Naive thymus-derived CD4-positive, alpha-beta T cell (primary cell): Measurements from ENCODE around the gene ANKRD39. TPM values are rescaled to one million over a fixed set of nuclear protein-coding genes. Genes with fewer than 3 reads are reported as not detected.

ENCODE experiments used
- ATAC-seq: fragments of 150-1000 bp; cut with Tn5 transposase; 2 replicates; pipeline ENCODE4 v1.10.0; 2021; ENCODE audit warnings: mild to moderate bottlenecking, moderate library complexity
- CTCF ChIA-PET: fragments of 350-600 bp; sonication (Branson Sonifier 250); formaldehyde crosslinking; loops from one replicate; lab custom pipeline; 2021; ENCODE audit warnings: antibody characterized with exemption; lab: Charles Lee
- POLR2A ChIA-PET: fragments of 350-600 bp; sonication (Branson Sonifier 250); formaldehyde crosslinking; loops from one replicate; lab custom pipeline; 2021; ENCODE audit warnings: antibody characterized with exemption, inconsistent platforms; lab: Charles Lee
- DNase-seq, 9 donors: peaks; one replicate each; pipeline versions ENCODE4 v3.0.0 to v3.0.0-alpha.2; 2020 to 2022; ENCODE audit warnings: mixed read lengths in 1 of 9
- H3K27ac ChIP-seq: one replicate; pipeline ENCODE4 v1.7.0; 2013; ENCODE audit warnings: mild to moderate bottlenecking, low read depth, low read length, moderate library complexity
- H3K27me3 ChIP-seq, 2 donors: one replicate each; pipeline ENCODE4 v1.7.0; 2013; ENCODE audit warnings: low read length in 2 of 2, mild to moderate bottlenecking in 2 of 2, moderate library complexity in 2 of 2; ENCODE audit not compliant: control insufficient read depth in 2 of 2, insufficient read depth in 2 of 2
- H3K36me3 ChIP-seq, 3 experiments: 1 replicate in 2 of 3; 2 replicates in 1 of 3; pipeline ENCODE4 v1.7.0; 2013; ENCODE audit warnings: low read length in 3 of 3, mild to moderate bottlenecking in 3 of 3, moderate library complexity in 1 of 3; ENCODE audit not compliant: insufficient read depth in 3 of 3, control insufficient read depth in 2 of 3
- H3K4me1 ChIP-seq, 2 donors: one replicate each; pipeline ENCODE4 v1.7.0; 2013; ENCODE audit warnings: low read length in 2 of 2, mild to moderate bottlenecking in 2 of 2, moderate library complexity in 1 of 2; ENCODE audit not compliant: control insufficient read depth in 2 of 2, insufficient read depth in 2 of 2
- H3K4me3 ChIP-seq: 2 replicates; pipeline ENCODE4 v1.7.0; 2013; ENCODE audit warnings: mild to moderate bottlenecking, low read length
- H3K9me3 ChIP-seq, 3 experiments: 1 replicate in 2 of 3; 2 replicates in 1 of 3; pipeline ENCODE4 v1.7.0; 2013; ENCODE audit warnings: low read length in 3 of 3; ENCODE audit not compliant: control insufficient read depth in 2 of 3
- H3K27ac Mint-ChIP-seq, 9 donors: one replicate each; pipeline ENCODE4 v1.8.0; 2020 to 2022; ENCODE audit warnings: mixed read lengths in 9 of 9, mild to moderate bottlenecking in 8 of 9, moderate library complexity in 5 of 9, inconsistent platforms in 2 of 9
- H3K27me3 Mint-ChIP-seq, 5 donors: one replicate each; pipeline ENCODE4 v1.8.0; 2021 to 2022; ENCODE audit warnings: mixed read lengths in 5 of 5, mild to moderate bottlenecking in 1 of 5
- H3K36me3 Mint-ChIP-seq, 5 donors: one replicate each; pipeline ENCODE4 v1.8.0; 2020 to 2022; ENCODE audit warnings: mixed read lengths in 5 of 5, mild to moderate bottlenecking in 3 of 5, inconsistent platforms in 1 of 5
- H3K4me1 Mint-ChIP-seq, 7 donors: one replicate each; pipeline ENCODE4 v1.8.0; 2020 to 2022; ENCODE audit warnings: mixed read lengths in 7 of 7, mild to moderate bottlenecking in 3 of 7, inconsistent platforms in 1 of 7
- H3K4me3 Mint-ChIP-seq, 10 donors: one replicate each; pipeline ENCODE4 v1.8.0; 2020 to 2022; ENCODE audit warnings: mild to moderate bottlenecking in 10 of 10, mixed read lengths in 10 of 10, moderate library complexity in 6 of 10, inconsistent platforms in 2 of 10
- H3K9me3 Mint-ChIP-seq, 11 donors: one replicate each; pipeline ENCODE4 v1.8.0; 2020 to 2022; ENCODE audit warnings: mixed read lengths in 11 of 11, mild to moderate bottlenecking in 4 of 11, inconsistent platforms in 1 of 11, moderate library complexity in 1 of 11
- intact Hi-C, 2 donors: fragments of 100-400 bp; cut with micrococcal nuclease; formaldehyde crosslinking; loops; one replicate each; pipeline ENCODE4 v1.15.1; 2023
- polyA plus RNA-seq, 2 donors: library from polyadenylated mRNA; unstranded; fragments of 300-500 nt; fragmentation: Illumina TruSeq; gene quantifications; one replicate each; pipeline ENCODE4 v1.2.3, GENCODE V29; 2021
- total RNA-seq, 6 experiments: library from RNA in 5 of 6; stranded (reverse) in 5 of 6; gene quantifications; 1 replicate in 5 of 6; 2 replicates in 1 of 6; pipeline ENCODE4 v1.2.3 and lab custom pipeline; 2021 to 2026

Gene ANKRD39
- total and polyA plus RNA-seq, 7 experiments from 2014 or later, result 12.0 to 38.4 (median 16.4) TPM

- peaks cover 13 to 51% (median 36%) of the 10 kb centered on the region in 7 donors for H3K4me1 Mint-ChIP-seq
- H3K27ac ChIP-seq, result no peak overlapping the region
- no peaks in the 10 kb centered on the region for H3K27me3 ChIP-seq
- H3K27ac Mint-ChIP-seq, result peak overlapping the region in 5 of 9 donors; percentile 18 to 78 (median 69)
- ATAC-seq (no peak), DNase-seq (no peak)
- intact Hi-C loops, result no loop called here
- peaks cover 0 to 2% (median 0%) of the 10 kb centered on the region in 11 donors for H3K9me3 Mint-ChIP-seq
- ChIA-PET POLR2A (interaction anchor here (0.8 to 4.0 kb wide), 6 partner anchors 9 to 49 kb away, joined by 3 to 17 read pairs (median 4); partner anchors contain the start of gene ANKRD39), CTCF (interaction anchor here (1.6 kb wide), 1 partner anchor 49 kb away, joined by 3 read pairs; no protein-coding TSS in a partner anchor)
- no peaks in the 10 kb centered on the region for H3K9me3 ChIP-seq
- no peak overlapping the region for H3K4me3 Mint-ChIP-seq
- no peak overlapping the region for H3K4me3 ChIP-seq
- peaks cover 0 to 13% (median 0%) of the 10 kb centered on the region in 5 donors for H3K27me3 Mint-ChIP-seq
- H3K36me3 ChIP-seq, result no peaks in the 10 kb centered on the region
- H3K36me3 Mint-ChIP-seq, result no peaks in the 10 kb centered on the region
- H3K4me1 ChIP-seq, result peaks cover 3 to 16% of the 10 kb centered on the region in 2 donors
Measured at GRCh38 chr2:96875498-96876268, 17.9 kb upstream of the ANKRD39 start.

- peak overlapping the region in 6 of 9 donors; percentile 18 to 91 (median 64) for H3K27ac Mint-ChIP-seq
- intact Hi-C loops, result no loop called here
- peaks cover 0 to 15% (median 0%) of the 10 kb centered on the region in 5 donors for H3K27me3 Mint-ChIP-seq
- CTCF ChIA-PET, result interaction anchor here (0.6 to 1.6 kb wide), 3 partner anchors 11 to 50 kb away, joined by 3 read pairs; no protein-coding TSS in a partner anchor
- no peak overlapping the region for H3K4me3 ChIP-seq
- no peaks in the 10 kb centered on the region for H3K9me3 ChIP-seq
- H3K27ac ChIP-seq, result peak overlapping the region; percentile 9
- H3K4me1 ChIP-seq, result peaks cover 7 to 20% of the 10 kb centered on the region in 2 donors
- H3K36me3 ChIP-seq, result no peaks in the 10 kb centered on the region
- DNase-seq (no peak), ATAC-seq (peak; percentile 14)
- H3K4me3 Mint-ChIP-seq, result peak overlapping the region in 1 of 10 donors; percentile 22
- peaks cover 0 to 1% (median 0%) of the 10 kb centered on the region in 5 donors for H3K36me3 Mint-ChIP-seq
- H3K27me3 ChIP-seq, result no peaks in the 10 kb centered on the region
- peaks cover 16 to 52% (median 39%) of the 10 kb centered on the region in 7 donors for H3K4me1 Mint-ChIP-seq
- H3K9me3 Mint-ChIP-seq, result no peaks in the 10 kb centered on the region
- POLR2A ChIA-PET, result interaction anchor here (0.5 to 4.0 kb wide), 9 partner anchors 12 to 1816 kb away, joined by 3 to 17 read pairs (median 3); partner anchors contain the start of gene ANKRD39
Measured at GRCh38 chr2:96874198-96874831, 16.5 kb upstream of the ANKRD39 start.

- ChIA-PET CTCF (interaction anchor here (0.6 to 1.4 kb wide), 4 partner anchors 16 to 105 kb away, joined by 3 read pairs; partner anchors contain the start of gene ANKRD39), POLR2A (interaction anchor here (0.5 to 4.0 kb wide), 9 partner anchors 14 to 1817 kb away, joined by 3 to 17 read pairs (median 3); partner anchors contain the start of gene ANKRD39)
- Mint-ChIP-seq H3K36me3 (peaks cover 0 to 1% (median 0%) of the 10 kb centered on the region in 5 donors), H3K27ac (peak overlapping the region in 4 of 9 donors; percentile 38 to 73 (median 60)), H3K4me3 (peak overlapping the region in 1 of 10 donors; percentile 45), H3K9me3 (no peaks in the 10 kb centered on the region), H3K27me3 (peaks cover 0 to 15% (median 0%) of the 10 kb centered on the region in 5 donors), H3K4me1 (peaks cover 16 to 52% (median 39%) of the 10 kb centered on the region in 7 donors)
- Histone ChIP-seq H3K4me1 (peaks cover 7 to 20% of the 10 kb centered on the region in 2 donors), H3K4me3 (no peak overlapping the region), H3K9me3 (no peaks in the 10 kb centered on the region), H3K27ac (no peak overlapping the region), H3K27me3 (no peaks in the 10 kb centered on the region), H3K36me3 (no peaks in the 10 kb centered on the region)
- ATAC-seq (no peak), DNase-seq (no peak)
- intact Hi-C loops, result no loop called here
Measured at GRCh38 chr2:96873651-96874096, 15.9 kb upstream of the ANKRD39 start.

- Histone ChIP-seq H3K27ac (no peak overlapping the region), H3K4me1 (peaks cover 11 to 25% of the 10 kb centered on the region in 2 donors), H3K9me3 (no peaks in the 10 kb centered on the region), H3K27me3 (no peaks in the 10 kb centered on the region), H3K36me3 (no peaks in the 10 kb centered on the region), H3K4me3 (no peak overlapping the region)
- no peak for DNase-seq
- CTCF ChIA-PET, result interaction anchor here (0.7 to 1.4 kb wide), 4 partner anchors 15 to 81 kb away, joined by 3 read pairs; partner anchors contain the start of gene ANKRD39
- Mint-ChIP-seq H3K4me1 (peaks cover 20 to 53% (median 41%) of the 10 kb centered on the region in 7 donors), H3K9me3 (no peaks in the 10 kb centered on the region), H3K27ac (peak overlapping the region in 6 of 9 donors; percentile 38 to 79 (median 58)), H3K4me3 (peak overlapping the region in 1 of 10 donors; percentile 45), H3K27me3 (peaks cover 0 to 15% (median 0%) of the 10 kb centered on the region in 5 donors), H3K36me3 (peaks cover 0 to 1% (median 0%) of the 10 kb centered on the region in 5 donors)
- POLR2A ChIA-PET, result interaction anchor here (0.5 to 4.0 kb wide), 8 partner anchors 10 to 98 kb away, joined by 3 to 17 read pairs (median 3); partner anchors contain the start of gene ANKRD39
- intact Hi-C loops, result no loop called here
- ATAC-seq, result no peak
Measured at GRCh38 chr2:96872591-96873349, 15.0 kb upstream of the ANKRD39 start.

- Histone ChIP-seq H3K4me1 (peaks cover 24 to 38% of the 10 kb centered on the region in 2 donors), H3K27ac (peak overlapping the region; percentile 85), H3K4me3 (peak overlapping the region; percentile 52), H3K36me3 (peaks cover 0 to 15% (median 0%) of the 10 kb centered on the region in 3 experiments), H3K9me3 (no peaks in the 10 kb centered on the region), H3K27me3 (no peaks in the 10 kb centered on the region)
- ChIA-PET POLR2A (interaction anchor here (0.7 to 5.9 kb wide), 24 partner anchors 9 to 92 kb away, joined by 3 to 76 read pairs (median 3); partner anchors contain the start of gene ANKRD39), CTCF (interaction anchor here (0.6 to 1.9 kb wide), 7 partner anchors 13 to 339 kb away, joined by 3 to 12 read pairs (median 4); partner anchors contain the start of gene ANKRD39)
- Mint-ChIP-seq H3K4me1 (peaks cover 29 to 67% (median 55%) of the 10 kb centered on the region in 7 donors), H3K27ac (peak overlapping the region; percentile 81 to 98 (median 91)), H3K36me3 (peaks cover 0 to 8% (median 0%) of the 10 kb centered on the region in 5 donors), H3K9me3 (no peaks in the 10 kb centered on the region), H3K4me3 (peak overlapping the region; percentile 83 to 96 (median 88)), H3K27me3 (peaks cover 0 to 15% (median 0%) of the 10 kb centered on the region in 5 donors)
- intact Hi-C loops, result loop anchor here (1.0 to 2.0 kb wide), 7 partner anchors 12 to 92 kb away; partner anchors contain the start of gene ANKRD39 (in 1 of the 2)
- ATAC-seq (peak; percentile 73), DNase-seq (peak; percentile 45 to 76 (median 72))
Measured at GRCh38 chr2:96870626-96871255, 12.9 kb upstream of the ANKRD39 start.
